Effector CD4-positive, alpha-beta T cell (primary cell): ENCODE results near the gene ZSCAN5B.
"Not testable (repeated sequence)": the region's sequence is repeated elsewhere in the genome, so short reads cannot be mapped to it uniquely, and the experiment has no call there.

Source experiments
- DNase-seq: peaks from one replicate; pipeline ENCODE4 v3.0.0-alpha.2; 2020

The ZSCAN5B gene

GRCh38 chr19:56175861-56176307 is 21.7 kb downstream of the ZSCAN5B start, which contains the start of gene GALP:
Gene GALP, plus strand, starts transcription at chr19:56176008. Its CDS starts 1,101 bp downstream, at chr19:56177109.
- not testable (repeated sequence) for DNase-seq

- no peak for DNase-seq
Measured at GRCh38 chr19:56174550-56174949, 23.0 kb downstream of the ZSCAN5B start.

GRCh38 chr19:56174086-56174485 is 23.5 kb downstream of the ZSCAN5B start:
- no peak for DNase-seq

- DNase-seq, result no peak
Measured at GRCh38 chr19:56170261-56170660, 27.3 kb downstream of the ZSCAN5B start.

GRCh38 chr19:56167064-56167578 is 30.5 kb downstream of the ZSCAN5B start:
- DNase-seq, result no peak

- no peak for DNase-seq
Measured at GRCh38 chr19:56163097-56163496, 34.5 kb downstream of the ZSCAN5B start.

GRCh38 chr19:56162258-56162657 is 35.3 kb downstream of the ZSCAN5B start:
- DNase-seq, result no peak

- no peak for DNase-seq
Measured at GRCh38 chr19:56161534-56161933, 36.0 kb downstream of the ZSCAN5B start.

- no peak for DNase-seq
Measured at GRCh38 chr19:56159622-56160271, 37.8 kb downstream of the ZSCAN5B start.

GRCh38 chr19:56159009-56159559 is 38.5 kb downstream of the ZSCAN5B start:
- DNase-seq, result no peak

GRCh38 chr19:56158170-56158757 is 39.3 kb downstream of the ZSCAN5B start:
- no peak for DNase-seq

GRCh38 chr19:56156768-56157167 is 40.8 kb downstream of the ZSCAN5B start:
- no peak for DNase-seq

- no peak for DNase-seq
Measured at GRCh38 chr19:56155124-56155687, 42.4 kb downstream of the ZSCAN5B start.

GRCh38 chr19:56153507-56153906 is 44.1 kb downstream of the ZSCAN5B start:
- no peak for DNase-seq

GRCh38 chr19:56152644-56153043 is 44.9 kb downstream of the ZSCAN5B start:
- DNase-seq, result no peak

GRCh38 chr19:56150358-56150757 is 47.2 kb downstream of the ZSCAN5B start:
- DNase-seq, result no peak

- DNase-seq, result no peak
Measured at GRCh38 chr19:56149656-56150038, 47.9 kb downstream of the ZSCAN5B start.

GRCh38 chr19:56148955-56149655 is 48.5 kb downstream of the ZSCAN5B start:
- DNase-seq, result not testable (repeated sequence)

- DNase-seq, result no peak
Measured at GRCh38 chr19:56148096-56148495, 49.5 kb downstream of the ZSCAN5B start.

GRCh38 chr19:56147307-56147706 is 50.3 kb downstream of the ZSCAN5B start:
- no peak for DNase-seq

GRCh38 chr19:56146904-56147303 is 50.7 kb downstream of the ZSCAN5B start:
- no peak for DNase-seq

GRCh38 chr19:56145698-56146097 is 51.9 kb downstream of the ZSCAN5B start:
- no peak for DNase-seq

- DNase-seq, result no peak
Measured at GRCh38 chr19:56144831-56145230, 52.8 kb downstream of the ZSCAN5B start.
